ENCODE measurements around the gene RFC1.

GRCh38 chr4:39323821-39324220 lies 42.3 kb downstream of the RFC1 start:
- TF ChIP-seq POLR2A (IDR thresholded peaks at IDR 0.05; ENCODE audit: low read depth, low read length) (no peak), CTCF (conservative IDR thresholded peaks at IDR 0.05; ENCODE audit: low read depth, low read length) (no peak), BHLHE40 (IDR thresholded peaks at IDR 0.05; ENCODE audit: low read depth, low read length) (no peak), CEBPB (IDR thresholded peaks at IDR 0.05; ENCODE audit: low read depth, low read length) (no peak), MXI1 (IDR thresholded peaks at IDR 0.05; ENCODE audit: borderline replicate concordance, low read depth, low read length) (no peak), FOS (IDR thresholded peaks at IDR 0.05; ENCODE audit: low read depth, low read length) (no peak), RAD21 (IDR thresholded peaks at IDR 0.05; ENCODE audit: low read length) (no peak), MAZ (IDR thresholded peaks at IDR 0.05; ENCODE audit: borderline replicate concordance, low read depth, low read length) (no peak), RFX5 (IDR thresholded peaks at IDR 0.05; ENCODE audit: low read depth, low read length) (no peak), USF2 (IDR thresholded peaks at IDR 0.05; ENCODE audit: low read depth, low read length) (no peak), NFE2L2 (IDR thresholded peaks at IDR 0.05; ENCODE audit: low read depth, low read length) (no peak), RCOR1 (IDR thresholded peaks at IDR 0.05; ENCODE audit: insufficient replicate concordance, low read length) (no peak)

Data from IMR-90 (cell line).